ENCODE measurements around the gene PTPN2. TPM values are rescaled to one million over a fixed set of nuclear protein-coding genes. Genes with fewer than 3 reads are reported as not detected.

PTPN2 gene
- total and polyA plus RNA-seq, 2 experiments from 2014 or later = 49.9 to 65.5 TPM

GRCh38 chr18:12819322-12819721, 64.7 kb downstream of the PTPN2 start:
- Histone ChIP-seq H3K27ac (ENCODE audit: low read depth) (no peak overlapping the region), H3K9me2 (ENCODE audit: insufficient read depth) (no peaks in the 10 kb centered on the region), H3K4me3 (no peak overlapping the region), H3F3A (replicated peaks; ENCODE audit: low read depth) (no peaks in the 10 kb centered on the region), H3K4me2 (no peak overlapping the region), H3K79me2 (replicated peaks; ENCODE audit: insufficient read depth) (no peaks in the 10 kb centered on the region; the same call in 1 of the 2 replicates), H4K20me1 (replicated peaks; ENCODE audit: insufficient read depth) (peaks cover 7% of the 10 kb centered on the region), H3K4me1 (ENCODE audit: insufficient read depth) (peaks cover 29% of the 10 kb centered on the region), H3K27me3 (ENCODE audit: insufficient read depth) (no peaks in the 10 kb centered on the region), H2AFZ (no peak overlapping the region), H3K36me3 (ENCODE audit: insufficient read depth) (no peaks in the 10 kb centered on the region; the same call in 1 of the 2 replicates)
- no peak overlapping the region for H3K4me3 Mint-ChIP-seq
- no peaks in the 10 kb centered on the region for H3K27me3 Mint-ChIP-seq (ENCODE audit: insufficient read depth, low read depth, poor library complexity)
- peaks cover 35% of the 10 kb centered on the region for H3K36me3 Mint-ChIP-seq (ENCODE audit: low read depth)
- H3K4me1 Mint-ChIP-seq = peaks cover 34% of the 10 kb centered on the region
- DNase-seq (ENCODE audit: low spot score) (no peak), ATAC-seq (no peak)
- H3K27ac Mint-ChIP-seq = no peak overlapping the region
- no peaks in the 10 kb centered on the region for H3K9me3 Mint-ChIP-seq
- no peak for TF ChIP-seq ZNF114 (CRISPR knock-in tag; IDR thresholded peaks at IDR 0.05)
- no peak for TF ChIP-seq POLR2AphosphoS5 (IDR thresholded peaks at IDR 0.05; ENCODE audit: low read depth)
- no peak for TF ChIP-seq EZH2 (IDR thresholded peaks at IDR 0.05; ENCODE audit: low read depth, unreplicated experiment)
- no peak for TF ChIP-seq ZNF462 (CRISPR knock-in tag; IDR thresholded peaks at IDR 0.05)
- TF ChIP-seq ZNF331 (CRISPR knock-in tag; IDR thresholded peaks at IDR 0.05; ENCODE audit: low read depth) = no peak
- no peak for TF ChIP-seq STAT1 (IDR thresholded peaks at IDR 0.05; ENCODE audit: unreplicated experiment)
- TF ChIP-seq CTCF (conservative IDR thresholded peaks at IDR 0.05; ENCODE audit: low read depth in 2 of 2) = no peak

Measured in GM23338 (cell line).